Measurements from ENCODE around the gene PIP5K1C.

Gene PIP5K1C

DNA sequence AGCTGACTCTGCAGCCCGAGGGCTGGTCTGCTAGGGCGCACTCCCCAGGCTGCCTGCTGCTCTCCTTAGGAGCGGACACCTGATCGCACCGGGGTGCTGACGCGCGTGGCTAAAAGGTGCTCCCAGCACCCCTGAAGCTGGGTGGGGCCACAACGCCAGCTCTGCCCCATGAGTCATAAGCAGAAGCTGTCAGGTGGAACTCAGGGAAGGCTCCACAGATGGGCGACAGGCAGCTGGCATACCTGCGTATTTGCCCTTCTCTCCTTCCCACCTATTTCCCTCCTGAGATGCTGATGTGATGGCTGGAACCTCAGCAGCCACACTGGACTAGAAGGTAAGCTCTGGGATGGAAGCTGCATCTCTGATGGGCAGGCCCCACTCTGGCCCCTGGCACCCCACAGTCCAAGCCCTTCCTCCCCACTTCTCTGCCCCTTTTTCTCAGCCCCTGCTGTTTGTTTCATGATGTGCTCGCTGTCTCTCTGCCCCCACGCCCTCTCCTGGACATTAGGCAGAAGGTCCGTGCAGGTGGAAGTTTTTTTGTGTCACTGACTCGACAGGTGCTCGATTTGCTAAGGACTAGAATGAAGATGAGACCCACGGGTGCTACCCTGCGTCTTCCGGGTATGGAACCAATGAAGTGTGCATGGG, 43.4 kb downstream of the PIP5K1C start:
- in situ Hi-C loops (cut with MboI; ENCODE audit: low sequenced_read_pairs, unreplicated experiment) = loop anchor here (10.0 kb wide), 1 partner anchor 48 kb away; the partner anchor contains the start of genes PIP5K1C and TJP3
- TF ChIP-seq, protein P1, sequence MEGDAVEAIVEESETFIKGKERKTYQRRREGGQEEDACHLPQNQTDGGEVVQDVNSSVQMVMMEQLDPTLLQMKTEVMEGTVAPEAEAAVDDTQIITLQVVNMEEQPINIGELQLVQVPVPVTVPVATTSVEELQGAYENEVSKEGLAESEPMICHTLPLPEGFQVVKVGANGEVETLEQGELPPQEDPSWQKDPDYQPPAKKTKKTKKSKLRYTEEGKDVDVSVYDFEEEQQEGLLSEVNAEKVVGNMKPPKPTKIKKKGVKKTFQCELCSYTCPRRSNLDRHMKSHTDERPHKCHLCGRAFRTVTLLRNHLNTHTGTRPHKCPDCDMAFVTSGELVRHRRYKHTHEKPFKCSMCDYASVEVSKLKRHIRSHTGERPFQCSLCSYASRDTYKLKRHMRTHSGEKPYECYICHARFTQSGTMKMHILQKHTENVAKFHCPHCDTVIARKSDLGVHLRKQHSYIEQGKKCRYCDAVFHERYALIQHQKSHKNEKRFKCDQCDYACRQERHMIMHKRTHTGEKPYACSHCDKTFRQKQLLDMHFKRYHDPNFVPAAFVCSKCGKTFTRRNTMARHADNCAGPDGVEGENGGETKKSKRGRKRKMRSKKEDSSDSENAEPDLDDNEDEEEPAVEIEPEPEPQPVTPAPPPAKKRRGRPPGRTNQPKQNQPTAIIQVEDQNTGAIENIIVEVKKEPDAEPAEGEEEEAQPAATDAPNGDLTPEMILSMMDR (IDR thresholded peaks at IDR 0.05; ENCODE audit: borderline replicate concordance, control extremely low read depth, extremely low read depth, insufficient read depth, missing control alignments) = no peak
- DNase-seq (ENCODE audit: low spot score) = no peak

DNA sequence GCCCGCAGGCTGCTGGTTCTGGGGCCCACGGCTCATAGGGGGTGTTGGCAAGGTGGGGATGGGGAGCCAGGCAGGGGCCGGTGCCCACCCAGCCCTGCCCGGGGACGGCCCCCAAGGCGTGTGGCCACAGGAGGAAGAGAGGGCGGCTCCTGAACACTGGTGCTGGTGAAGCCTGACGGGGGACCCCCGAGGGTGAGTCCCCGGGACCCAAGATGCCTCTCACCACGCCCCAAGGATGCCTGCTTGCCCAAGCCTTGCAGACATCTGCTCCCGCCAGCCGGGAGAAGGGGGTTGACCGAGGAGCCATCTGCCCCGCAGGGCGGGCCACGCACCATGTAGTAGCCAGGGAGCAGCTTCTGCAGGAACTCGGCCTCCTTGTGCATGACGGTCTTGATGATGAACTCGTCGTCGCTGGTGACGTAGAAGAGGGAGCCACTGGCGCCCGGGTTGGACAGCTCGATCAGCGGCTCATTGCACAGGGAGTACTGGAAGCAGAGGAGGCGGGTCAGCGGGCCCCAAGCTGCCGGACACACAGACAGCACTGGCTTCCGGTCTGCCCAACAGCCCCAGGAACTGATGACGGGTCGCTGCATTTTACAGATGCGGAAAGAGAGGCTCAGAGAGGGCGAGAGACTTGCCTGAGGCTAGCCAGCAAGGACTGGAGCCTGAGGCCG, 44.1 kb downstream of the PIP5K1C start:
- DNase-seq (ENCODE audit: low spot score) = no peak
- in situ Hi-C loops (cut with MboI; ENCODE audit: low sequenced_read_pairs, unreplicated experiment) = loop anchor here (10.0 kb wide), 1 partner anchor 49 kb away; the partner anchor contains the start of genes PIP5K1C and TJP3
- TF ChIP-seq, protein P1 (IDR thresholded peaks at IDR 0.05; ENCODE audit: borderline replicate concordance, control extremely low read depth, extremely low read depth, insufficient read depth, missing control alignments) = no peak

DNA sequence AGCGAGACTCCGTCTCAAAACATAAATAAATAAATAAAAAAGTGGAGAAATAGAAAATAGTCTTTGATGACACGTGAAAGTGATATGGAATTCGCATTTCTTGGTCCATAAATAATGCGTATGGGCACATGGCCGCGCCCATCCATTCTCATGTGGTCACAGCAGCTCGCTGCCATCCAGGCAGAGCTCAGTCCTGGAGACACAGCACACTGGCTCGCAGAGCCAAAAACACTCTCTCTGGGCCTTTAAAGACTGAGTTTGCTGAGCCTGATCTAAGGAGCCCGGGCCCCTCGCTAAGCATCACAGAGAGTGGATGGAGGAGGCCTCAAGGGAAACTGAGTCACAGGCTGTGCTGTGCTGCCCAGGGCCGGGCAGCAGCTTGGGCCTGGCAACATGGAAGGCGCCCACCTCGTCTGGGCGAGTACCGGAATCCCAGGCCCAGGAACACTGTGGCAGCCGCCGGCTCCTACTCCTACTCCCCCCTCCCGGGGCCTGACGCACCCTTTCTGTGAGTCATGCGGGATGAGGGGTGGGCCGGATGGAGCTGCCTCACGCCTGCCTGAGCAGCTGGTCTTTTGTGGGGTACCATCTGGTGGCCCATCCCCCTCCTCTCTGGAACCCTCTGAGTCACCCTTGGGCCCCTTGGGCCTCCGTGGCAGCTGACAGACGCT, 44.7 kb downstream of the PIP5K1C start:
- TF ChIP-seq, protein P1 (IDR thresholded peaks at IDR 0.05; ENCODE audit: borderline replicate concordance, control extremely low read depth, extremely low read depth, insufficient read depth, missing control alignments) = no peak
- in situ Hi-C loops (cut with MboI; ENCODE audit: low sequenced_read_pairs, unreplicated experiment) = loop anchor here (10.0 kb wide), 1 partner anchor 49 kb away; the partner anchor contains the start of genes PIP5K1C and TJP3
- no peak for DNase-seq (ENCODE audit: low spot score)

DNA sequence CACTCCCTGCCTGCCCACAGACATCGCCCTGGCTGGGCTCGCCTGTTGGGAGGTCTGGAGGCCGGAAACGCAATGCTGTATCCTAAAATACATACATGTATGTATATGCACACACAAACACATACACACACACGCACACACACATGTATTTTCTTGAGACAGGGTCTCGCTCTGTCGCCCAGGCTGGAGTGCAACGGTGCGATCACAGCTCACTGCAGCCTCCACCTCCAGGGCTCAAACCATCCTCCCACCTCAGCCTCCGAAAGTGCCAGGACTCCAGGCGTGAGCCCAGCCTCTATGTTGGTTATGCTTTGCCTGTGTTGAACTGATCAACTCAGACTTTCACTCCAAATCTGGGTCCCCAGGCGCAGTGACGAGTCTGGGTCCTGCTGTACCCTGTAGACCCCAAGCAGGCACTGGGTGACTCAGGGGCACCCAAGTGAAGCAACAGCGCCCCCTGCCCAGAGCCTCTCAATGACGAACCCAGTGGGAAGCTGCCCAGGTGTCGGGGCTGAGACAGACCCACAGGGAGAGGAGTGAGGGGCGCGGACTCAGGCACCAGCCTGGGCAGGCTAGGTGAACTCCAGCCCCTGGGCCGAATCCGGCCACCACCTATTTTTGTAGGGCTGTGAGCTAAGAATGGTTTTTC, 46.3 kb downstream of the PIP5K1C start:
- in situ Hi-C loops (cut with MboI; ENCODE audit: low sequenced_read_pairs, unreplicated experiment) = loop anchor here (10.0 kb wide), 1 partner anchor 51 kb away; the partner anchor contains the start of genes PIP5K1C and TJP3
- no peak for DNase-seq (ENCODE audit: low spot score)
- TF ChIP-seq, protein P1 (IDR thresholded peaks at IDR 0.05; ENCODE audit: borderline replicate concordance, control extremely low read depth, extremely low read depth, insufficient read depth, missing control alignments) = peak; percentile 22

DNA sequence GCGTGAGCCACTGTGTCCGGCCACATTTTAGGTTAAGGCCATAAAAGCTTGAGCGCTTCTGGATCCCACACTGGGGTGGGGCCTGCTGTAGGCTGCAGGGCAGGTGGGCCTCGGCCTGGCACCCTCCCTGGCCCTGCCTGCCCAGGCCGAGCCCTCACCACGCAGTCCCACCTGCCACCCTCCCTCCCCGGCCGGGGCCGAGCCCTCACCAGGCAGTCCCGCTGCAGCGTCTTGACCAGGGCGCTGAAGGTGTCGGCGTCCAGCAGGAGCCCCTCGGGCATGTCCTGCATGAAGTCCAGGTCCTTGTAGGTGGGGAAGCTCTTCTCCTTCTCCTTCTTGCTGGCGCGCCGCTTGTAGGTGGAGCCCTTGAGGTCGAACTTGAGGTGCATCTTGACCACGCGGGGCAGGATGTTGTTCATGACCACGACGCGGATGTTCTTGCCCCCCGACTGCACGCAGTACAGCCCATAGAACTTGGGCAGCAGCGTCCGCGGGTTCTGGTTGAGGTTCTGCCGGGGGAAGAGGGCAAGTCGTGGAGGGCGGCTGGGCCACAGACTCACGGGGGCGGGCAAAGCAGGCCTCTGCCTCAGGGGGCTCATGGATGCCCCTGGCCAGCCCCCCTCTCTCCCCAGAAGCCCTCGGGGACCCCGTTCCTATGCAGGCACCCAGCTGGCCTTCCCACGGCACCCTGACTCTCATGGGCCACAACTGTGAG, 47.0 kb downstream of the PIP5K1C start:
- TF ChIP-seq, protein P1 (IDR thresholded peaks at IDR 0.05; ENCODE audit: borderline replicate concordance, control extremely low read depth, extremely low read depth, insufficient read depth, missing control alignments) = no peak
- DNase-seq (ENCODE audit: low spot score) = no peak
- in situ Hi-C loops (cut with MboI; ENCODE audit: low sequenced_read_pairs, unreplicated experiment) = loop anchor here (10.0 kb wide), 1 partner anchor 52 kb away; the partner anchor contains the start of genes PIP5K1C and TJP3
